ENCODE data around the gene NCLN.
"Not testable (repeated sequence)": the region's sequence is repeated elsewhere in the genome, so short reads cannot be mapped to it uniquely, and the experiment has no call there.

Gene NCLN

GRCh38 chr19:3184847-3185460, 776 bp upstream of the NCLN start:
- DNase-seq = peak; percentile 75

GRCh38 chr19:3186160-3186688, 494 bp downstream of the NCLN start:
- DNase-seq = no peak

- no peak for DNase-seq
These were observed 1.3 kb downstream of the NCLN start for GRCh38 chr19:3186891-3187661.

GRCh38 chr19:3187662-3188511, 2.2 kb downstream of the NCLN start:
- DNase-seq = no peak

GRCh38 chr19:3188627-3189596, 3.2 kb downstream of the NCLN start:
- no peak for DNase-seq

GRCh38 chr19:3189702-3190469, 4.2 kb downstream of the NCLN start:
- DNase-seq = no peak

- DNase-seq = no peak
These were observed 4.7 kb downstream of the NCLN start for GRCh38 chr19:3190470-3190770.

- DNase-seq = no peak
These were observed 5.4 kb downstream of the NCLN start for GRCh38 chr19:3190921-3191805.

- DNase-seq = not testable (repeated sequence)
These were observed 6.0 kb downstream of the NCLN start for GRCh38 chr19:3191806-3192104.

GRCh38 chr19:3192228-3192635, 6.5 kb downstream of the NCLN start:
- no peak for DNase-seq

- DNase-seq = no peak
These were observed 7.0 kb downstream of the NCLN start for GRCh38 chr19:3192684-3193083.

- DNase-seq = no peak
These were observed 7.8 kb downstream of the NCLN start for GRCh38 chr19:3193256-3194105.

GRCh38 chr19:3194106-3195087, 8.7 kb downstream of the NCLN start:
- no peak for DNase-seq

GRCh38 chr19:3196064-3196932, 10.6 kb downstream of the NCLN start:
- no peak for DNase-seq

- DNase-seq = no peak
These were observed 11.1 kb downstream of the NCLN start for GRCh38 chr19:3196933-3197205.

GRCh38 chr19:3198901-3199700, 13.4 kb downstream of the NCLN start:
- no peak for DNase-seq

Measured in stimulated activated naive CD4-positive, alpha-beta T cell treated with Interleukin-2 at 50 U/mL for 16 hours (primary cell).